Measurements from ENCODE around the gene NHS.

DNA sequence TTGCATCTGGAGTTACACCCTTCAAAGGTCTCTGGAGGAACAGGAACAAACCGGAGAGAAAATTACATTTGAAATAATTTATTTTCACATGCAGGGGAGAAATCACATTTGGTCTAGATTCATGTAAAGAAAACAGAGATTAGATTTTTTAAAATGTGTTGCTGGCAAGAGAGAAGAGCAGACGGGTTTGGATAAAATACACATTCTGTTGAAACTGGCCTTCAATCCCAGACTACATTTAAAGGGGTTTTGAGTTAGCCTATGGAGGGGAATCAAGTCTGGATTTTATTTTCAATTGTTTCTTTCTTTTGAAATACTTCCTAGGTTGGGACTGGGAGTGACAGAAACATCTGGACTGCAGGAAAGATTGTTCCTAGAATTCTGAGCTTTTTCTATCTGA, 180.8 kb downstream of the NHS start:
- TF ChIP-seq, protein P1, sequence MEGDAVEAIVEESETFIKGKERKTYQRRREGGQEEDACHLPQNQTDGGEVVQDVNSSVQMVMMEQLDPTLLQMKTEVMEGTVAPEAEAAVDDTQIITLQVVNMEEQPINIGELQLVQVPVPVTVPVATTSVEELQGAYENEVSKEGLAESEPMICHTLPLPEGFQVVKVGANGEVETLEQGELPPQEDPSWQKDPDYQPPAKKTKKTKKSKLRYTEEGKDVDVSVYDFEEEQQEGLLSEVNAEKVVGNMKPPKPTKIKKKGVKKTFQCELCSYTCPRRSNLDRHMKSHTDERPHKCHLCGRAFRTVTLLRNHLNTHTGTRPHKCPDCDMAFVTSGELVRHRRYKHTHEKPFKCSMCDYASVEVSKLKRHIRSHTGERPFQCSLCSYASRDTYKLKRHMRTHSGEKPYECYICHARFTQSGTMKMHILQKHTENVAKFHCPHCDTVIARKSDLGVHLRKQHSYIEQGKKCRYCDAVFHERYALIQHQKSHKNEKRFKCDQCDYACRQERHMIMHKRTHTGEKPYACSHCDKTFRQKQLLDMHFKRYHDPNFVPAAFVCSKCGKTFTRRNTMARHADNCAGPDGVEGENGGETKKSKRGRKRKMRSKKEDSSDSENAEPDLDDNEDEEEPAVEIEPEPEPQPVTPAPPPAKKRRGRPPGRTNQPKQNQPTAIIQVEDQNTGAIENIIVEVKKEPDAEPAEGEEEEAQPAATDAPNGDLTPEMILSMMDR (IDR thresholded peaks at IDR 0.05): no peak
- TF ChIP-seq POLR2A (IDR thresholded peaks at IDR 0.05): no peak
